PC-3 (cell line): ENCODE results near the gene THAP7. TPM values are rescaled to one million over a fixed set of nuclear protein-coding genes. Genes with fewer than 3 reads are reported as not detected.

Experiments used
- ATAC-seq: fragments of 200-7000 bp; cut with Tn5 transposase; 2 replicates; pipeline ENCODE4 v1.9.1; 2020; ENCODE audit warnings: mild to moderate bottlenecking, moderate library complexity
- BruUV-seq: library from RNA; stranded (reverse); fragments of 400-500 nt; replicated peaks from 2 replicates; lab custom pipeline; 2021; lab: Mats Ljungman, UMichigan
- CTCF ChIA-PET: fragments of 300-600 bp; sonication (Branson Sonifier 250); formaldehyde crosslinking; loops from one replicate; lab custom pipeline; 2022; ENCODE audit warnings: antibody characterized with exemption; lab: Charles Lee
- POLR2A ChIA-PET: fragments of 300-600 bp; sonication (Branson Sonifier 250); formaldehyde crosslinking; loops from one replicate; lab custom pipeline; 2022; ENCODE audit warnings: antibody characterized with exemption; ENCODE audit not compliant: unreplicated experiment; lab: Charles Lee
- DNase-seq: peaks from one replicate; pipeline ENCODE4 v3.0.0-alpha.2; 2015
- H2AFZ ChIP-seq: fragments of 300-600 bp; sonication (generic); 2 replicates; pipeline ENCODE4 v1.6.0; 2016; ENCODE audit warnings: antibody characterized with exemption, low read length
- H3F3A ChIP-seq: fragments of 300-600 bp; sonication (generic); one replicate; pipeline ENCODE4 v1.6.0; 2017; ENCODE audit warnings: antibody characterized with exemption, low read length, control low read depth, mild to moderate bottlenecking; ENCODE audit not compliant: unreplicated experiment
- H3K27ac ChIP-seq: fragments of 300-600 bp; sonication (generic); 2 replicates; pipeline ENCODE4 v1.5.1; 2016; ENCODE audit warnings: mild to moderate bottlenecking, low read length
- H3K27me3 ChIP-seq: fragments of 300-600 bp; sonication (generic); 2 replicates; pipeline ENCODE4 v1.6.1; 2016; ENCODE audit warnings: low read length, mixed read lengths
- H3K36me3 ChIP-seq: fragments of 300-600 bp; sonication (generic); 2 replicates; pipeline ENCODE4 v1.6.1; 2016; ENCODE audit warnings: low read depth, mixed run types, low read length, mixed read lengths
- H3K4me1 ChIP-seq: fragments of 300-600 bp; sonication (generic); 2 replicates; pipeline ENCODE4 v1.5.1; 2016; ENCODE audit warnings: low read length; ENCODE audit not compliant: insufficient read depth
- H3K4me2 ChIP-seq: fragments of 300-600 bp; sonication (generic); 2 replicates; pipeline ENCODE4 v1.6.0; 2016; ENCODE audit warnings: low read length
- H3K4me3 ChIP-seq: fragments of 300-600 bp; sonication (generic); 2 replicates; pipeline ENCODE4 v1.5.1; 2016; ENCODE audit warnings: mild to moderate bottlenecking, low read length, mixed read lengths
- H3K79me2 ChIP-seq: fragments of 300-600 bp; sonication (generic); 2 replicates; pipeline ENCODE4 v1.6.1; 2017; ENCODE audit warnings: low read length, mixed read lengths
- H3K9ac ChIP-seq: fragments of 300-600 bp; sonication (generic); 2 replicates; pipeline ENCODE4 v1.6.0; 2016; ENCODE audit warnings: mild to moderate bottlenecking, low read length
- H3K9me2 ChIP-seq: fragments of 300-600 bp; sonication (generic); replicated peaks from 2 replicates; pipeline ENCODE4 v1.6.1; 2016; ENCODE audit warnings: mixed run types, low read length, mixed read lengths
- H3K9me3 ChIP-seq: fragments of 300-600 bp; sonication (generic); 2 replicates; pipeline ENCODE4 v1.6.1; 2016; ENCODE audit warnings: low read length, mixed read lengths
- H4K20me1 ChIP-seq: fragments of 300-600 bp; sonication (generic); 2 replicates; pipeline ENCODE4 v1.6.1; 2016; ENCODE audit warnings: low read length, mixed read lengths
- CTCF ChIP-seq: fragments of 300-600 bp; sonication (generic); conservative IDR thresholded peaks from 2 replicates; pipeline ENCODE4 v1.5.1; 2017; ENCODE audit warnings: antibody characterized with exemption, low read depth, mild to moderate bottlenecking, low read length
- EZH2 ChIP-seq: fragments of 300-600 bp; sonication (generic); IDR thresholded peaks from one replicate; pipeline ENCODE4 v1.6.1; 2017; ENCODE audit warnings: antibody characterized with exemption, mild to moderate bottlenecking, low read length; ENCODE audit not compliant: unreplicated experiment
- EZH2phosphoT487 ChIP-seq: fragments of 300-600 bp; sonication (generic); IDR thresholded peaks from 2 replicates; pipeline ENCODE4 v1.6.1; 2018; ENCODE audit warnings: mild to moderate bottlenecking, antibody characterized with exemption, low read length, borderline replicate concordance
- intact Hi-C: fragments of 100-400 bp; cut with micrococcal nuclease; formaldehyde crosslinking; loops from 2 replicates; pipeline ENCODE4 v1.9.0; 2023
- microRNA-seq: library from miRNA; unstranded; fragments of <30 nt; microRNA quantifications from one replicate; pipeline ENCODE4 v1.1.0, GENCODE V29; 2020; ENCODE audit not compliant: unreplicated experiment
- total RNA-seq: library from RNA; depleted of rRNA; stranded (reverse); fragments of >200 nt; gene quantifications from 2 replicates; pipeline ENCODE4 v1.2.3, GENCODE V29; 2014; rRNA removed

Gene THAP7
- total RNA-seq, 1 experiment from 2014 or later = 43.0 TPM

DNA sequence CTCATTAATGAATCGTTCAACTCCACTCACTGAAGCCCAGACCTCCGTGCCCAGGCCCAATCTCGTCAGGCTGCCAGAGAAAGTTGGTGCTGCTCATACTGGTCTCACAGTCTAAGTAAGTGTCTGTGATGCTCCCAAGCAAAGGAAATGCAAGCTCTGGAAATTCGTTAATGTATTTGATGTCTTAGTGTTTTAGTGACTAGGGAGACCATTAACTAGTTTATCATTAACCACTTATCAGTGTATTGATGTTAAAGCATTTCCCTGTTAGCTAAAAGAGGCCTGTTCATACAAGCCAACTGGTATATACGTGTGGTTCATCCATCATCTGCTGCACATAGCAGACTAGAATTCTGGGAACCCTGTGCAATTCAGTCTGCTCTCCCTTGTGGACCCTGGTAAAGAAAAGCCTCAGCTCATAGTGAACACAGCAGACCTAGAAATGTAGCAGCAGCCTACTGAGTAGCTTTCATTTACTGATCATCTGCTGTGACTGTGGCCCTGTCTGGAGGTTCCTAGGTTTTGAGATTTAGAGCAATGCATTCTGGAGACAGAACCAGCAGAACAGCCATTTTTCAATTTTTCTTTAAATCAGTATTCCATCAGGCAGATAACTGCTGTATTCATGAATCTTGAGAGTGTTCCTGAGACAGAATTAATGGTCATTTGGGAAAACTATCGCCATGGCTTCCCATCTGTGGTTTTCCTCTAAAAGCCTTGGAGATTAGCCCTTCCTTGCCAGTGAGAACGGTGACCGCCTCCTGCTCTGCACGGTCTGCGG is 50.6 kb downstream of the THAP7 start:
- Histone ChIP-seq H3K27ac (no peak overlapping the region), H2AFZ (no peak overlapping the region), H3K4me2 (no peak overlapping the region), H3K79me2 (peaks cover 81% of the 10 kb centered on the region), H3K9me3 (no peaks in the 10 kb centered on the region), H3K36me3 (peaks cover 39% of the 10 kb centered on the region; the same call in 1 of the 2 replicates), H3K4me1 (peaks cover 13% of the 10 kb centered on the region), H4K20me1 (peaks cover 23% of the 10 kb centered on the region), H3K4me3 (no peak overlapping the region), H3K27me3 (no peaks in the 10 kb centered on the region), H3K9me2 (no peaks in the 10 kb centered on the region), H3F3A (peaks cover 4% of the 10 kb centered on the region), H3K9ac (no peak overlapping the region)
- intact Hi-C loops = loop anchor here (5.0 kb wide), 1 partner anchor 64 kb away; no protein-coding TSS in a partner anchor
- TF ChIP-seq CTCF (no peak), EZH2phosphoT487 (no peak), EZH2 (no peak)
- POLR2A ChIA-PET = no interaction called here
- ATAC-seq = no peak
- DNase-seq = no peak
- CTCF ChIA-PET = no interaction called here
- BruUV-seq = no TSS peak

- H3K27ac ChIP-seq = no peak overlapping the region
- no peaks in the 10 kb centered on the region for H3K27me3 ChIP-seq
- H3K9me3 ChIP-seq = no peaks in the 10 kb centered on the region
- no peak overlapping the region for H3K4me3 ChIP-seq
- peaks cover 97% of the 10 kb centered on the region for H3K79me2 ChIP-seq
- H2AFZ ChIP-seq = no peak overlapping the region
- TF ChIP-seq EZH2 (no peak), EZH2phosphoT487 (no peak), CTCF (no peak)
- H3K4me2 ChIP-seq = no peak overlapping the region
- BruUV-seq = no TSS peak
- H3K9me2 ChIP-seq = no peaks in the 10 kb centered on the region
- CTCF ChIA-PET = no interaction called here
- H4K20me1 ChIP-seq = peaks cover 34% of the 10 kb centered on the region
- H3K4me1 ChIP-seq = peaks cover 18% of the 10 kb centered on the region; the same call in 1 of the 2 replicates
- intact Hi-C loops = loop anchor here (5.0 kb wide), 1 partner anchor 62 kb away; no protein-coding TSS in a partner anchor
- H3K9ac ChIP-seq = no peak overlapping the region
- POLR2A ChIA-PET = no interaction called here
- no peaks in the 10 kb centered on the region for H3F3A ChIP-seq
- no peak for DNase-seq
- ATAC-seq = no peak
- H3K36me3 ChIP-seq = peaks cover 39% of the 10 kb centered on the region; the same call in 1 of the 2 replicates
These were observed 52.2 kb downstream of the THAP7 start for GRCh38 chr22:20949698-20950183.

Small RNA genes lying within 50 kb of the gene (microRNA-seq; reads per million reads assigned to microRNA genes)
- not detected for gene MIR649

Other genes starting within 250 kb of the THAP7 start
- gene SERPIND1, start 228.0 kb downstream of the THAP7 start, total RNA-seq = 2.9 and 3.0 TPM in 2 replicates
- gene PI4KA, start 143.3 kb downstream of the THAP7 start, total RNA-seq = 39.7 and 61.5 TPM in 2 replicates
- gene SNAP29, start 143.1 kb downstream of the THAP7 start, total RNA-seq = 12.3 and 23.9 TPM in 2 replicates
- gene CRKL, start 84.7 kb downstream of the THAP7 start, total RNA-seq = 35.4 and 36.2 TPM in 2 replicates
- 0.98 and 1.5 TPM in 2 replicates for gene AIFM3, start 34.9 kb downstream of the THAP7 start, total RNA-seq
- gene LZTR1, start 19.8 kb downstream of the THAP7 start, total RNA-seq = 41.0 and 49.3 TPM in 2 replicates
- 1.1 TPM in 1 of 2 replicates, not detected in the other for gene P2RX6, start 13.0 kb upstream of the THAP7 start, total RNA-seq
- gene SLC7A4, start 30.4 kb upstream of the THAP7 start, total RNA-seq = not detected in 2 replicates
- gene LRRC74B, start 43.8 kb upstream of the THAP7 start, total RNA-seq = not detected in 2 replicates